Measurements from ENCODE around the gene R3HCC1L. TPM values are rescaled to one million over a fixed set of nuclear protein-coding genes. Genes with fewer than 3 reads are reported as not detected.

Gene R3HCC1L
- total and polyA plus RNA-seq, 9 of the 15 experiments (the other 6 are each of a cell fraction or from before 2014, with no cell fraction given) = 9.1 to 17.8 (median 12.6) TPM

DNA sequence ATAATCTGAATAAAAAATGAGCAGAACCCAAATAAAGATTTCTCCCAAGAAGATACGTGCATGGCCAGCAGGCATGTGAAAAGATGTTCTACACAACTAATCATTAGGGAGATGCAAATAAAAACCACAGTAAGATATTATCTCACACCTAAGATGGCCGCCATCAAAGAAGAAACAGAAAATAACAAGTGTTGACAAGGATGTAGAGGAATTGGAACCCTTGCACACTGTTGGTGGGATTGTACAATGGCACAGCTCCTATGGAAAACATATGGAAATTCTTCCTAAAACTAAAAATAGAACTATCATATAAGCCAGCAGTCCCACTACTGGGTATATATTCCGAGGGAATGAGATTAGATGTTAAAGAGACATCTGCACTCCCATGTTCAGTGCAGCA lies 60.2 kb downstream of the R3HCC1L start (continued):
- TF ChIP-seq, protein P1, sequence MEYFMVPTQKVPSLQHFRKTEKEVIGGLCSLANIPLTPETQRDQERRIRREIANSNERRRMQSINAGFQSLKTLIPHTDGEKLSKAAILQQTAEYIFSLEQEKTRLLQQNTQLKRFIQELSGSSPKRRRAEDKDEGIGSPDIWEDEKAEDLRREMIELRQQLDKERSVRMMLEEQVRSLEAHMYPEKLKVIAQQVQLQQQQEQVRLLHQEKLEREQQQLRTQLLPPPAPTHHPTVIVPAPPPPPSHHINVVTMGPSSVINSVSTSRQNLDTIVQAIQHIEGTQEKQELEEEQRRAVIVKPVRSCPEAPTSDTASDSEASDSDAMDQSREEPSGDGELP (CRISPR knock-in tag; IDR thresholded peaks at IDR 0.05; ENCODE audit: borderline replicate concordance) = no peak
- TF ChIP-seq, protein P2, sequence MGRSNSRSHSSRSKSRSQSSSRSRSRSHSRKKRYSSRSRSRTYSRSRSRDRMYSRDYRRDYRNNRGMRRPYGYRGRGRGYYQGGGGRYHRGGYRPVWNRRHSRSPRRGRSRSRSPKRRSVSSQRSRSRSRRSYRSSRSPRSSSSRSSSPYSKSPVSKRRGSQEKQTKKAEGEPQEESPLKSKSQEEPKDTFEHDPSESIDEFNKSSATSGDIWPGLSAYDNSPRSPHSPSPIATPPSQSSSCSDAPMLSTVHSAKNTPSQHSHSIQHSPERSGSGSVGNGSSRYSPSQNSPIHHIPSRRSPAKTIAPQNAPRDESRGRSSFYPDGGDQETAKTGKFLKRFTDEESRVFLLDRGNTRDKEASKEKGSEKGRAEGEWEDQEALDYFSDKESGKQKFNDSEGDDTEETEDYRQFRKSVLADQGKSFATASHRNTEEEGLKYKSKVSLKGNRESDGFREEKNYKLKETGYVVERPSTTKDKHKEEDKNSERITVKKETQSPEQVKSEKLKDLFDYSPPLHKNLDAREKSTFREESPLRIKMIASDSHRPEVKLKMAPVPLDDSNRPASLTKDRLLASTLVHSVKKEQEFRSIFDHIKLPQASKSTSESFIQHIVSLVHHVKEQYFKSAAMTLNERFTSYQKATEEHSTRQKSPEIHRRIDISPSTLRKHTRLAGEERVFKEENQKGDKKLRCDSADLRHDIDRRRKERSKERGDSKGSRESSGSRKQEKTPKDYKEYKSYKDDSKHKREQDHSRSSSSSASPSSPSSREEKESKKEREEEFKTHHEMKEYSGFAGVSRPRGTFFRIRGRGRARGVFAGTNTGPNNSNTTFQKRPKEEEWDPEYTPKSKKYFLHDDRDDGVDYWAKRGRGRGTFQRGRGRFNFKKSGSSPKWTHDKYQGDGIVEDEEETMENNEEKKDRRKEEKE (IDR thresholded peaks at IDR 0.05; ENCODE audit: borderline replicate concordance in 1 of 2, control insufficient read depth in 1 of 2, low read depth in 2 of 2, low read length in 1 of 2) = no peak
- TF ChIP-seq, protein P3, sequence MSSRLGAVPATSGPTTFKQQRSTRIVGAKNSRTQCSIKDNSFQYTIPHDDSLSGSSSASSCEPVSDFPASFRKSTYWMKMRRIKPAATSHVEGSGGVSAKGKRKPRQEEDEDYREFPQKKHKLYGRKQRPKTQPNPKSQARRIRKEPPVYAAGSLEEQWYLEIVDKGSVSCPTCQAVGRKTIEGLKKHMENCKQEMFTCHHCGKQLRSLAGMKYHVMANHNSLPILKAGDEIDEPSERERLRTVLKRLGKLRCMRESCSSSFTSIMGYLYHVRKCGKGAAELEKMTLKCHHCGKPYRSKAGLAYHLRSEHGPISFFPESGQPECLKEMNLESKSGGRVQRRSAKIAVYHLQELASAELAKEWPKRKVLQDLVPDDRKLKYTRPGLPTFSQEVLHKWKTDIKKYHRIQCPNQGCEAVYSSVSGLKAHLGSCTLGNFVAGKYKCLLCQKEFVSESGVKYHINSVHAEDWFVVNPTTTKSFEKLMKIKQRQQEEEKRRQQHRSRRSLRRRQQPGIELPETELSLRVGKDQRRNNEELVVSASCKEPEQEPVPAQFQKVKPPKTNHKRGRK (tag; IDR thresholded peaks at IDR 0.05) = no peak
- TF ChIP-seq, protein P4, sequence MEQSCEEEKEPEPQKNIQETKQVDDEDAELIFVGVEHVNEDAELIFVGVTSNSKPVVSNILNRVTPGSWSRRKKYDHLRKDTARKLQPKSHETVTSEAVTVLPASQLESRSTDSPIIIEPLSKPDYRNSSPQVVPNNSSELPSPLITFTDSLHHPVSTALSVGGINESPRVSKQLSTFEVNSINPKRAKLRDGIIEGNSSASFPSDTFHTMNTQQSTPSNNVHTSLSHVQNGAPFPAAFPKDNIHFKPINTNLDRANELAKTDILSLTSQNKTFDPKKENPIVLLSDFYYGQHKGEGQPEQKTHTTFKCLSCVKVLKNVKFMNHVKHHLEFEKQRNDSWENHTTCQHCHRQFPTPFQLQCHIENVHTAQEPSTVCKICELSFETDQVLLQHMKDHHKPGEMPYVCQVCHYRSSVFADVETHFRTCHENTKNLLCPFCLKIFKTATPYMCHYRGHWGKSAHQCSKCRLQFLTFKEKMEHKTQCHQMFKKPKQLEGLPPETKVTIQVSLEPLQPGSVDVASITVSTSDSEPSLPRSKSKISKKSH (CRISPR knock-in tag; IDR thresholded peaks at IDR 0.05) = no peak
- TF ChIP-seq ZNF75A (CRISPR knock-in tag; IDR thresholded peaks at IDR 0.05) (no peak), SRSF3 (IDR thresholded peaks at IDR 0.05; ENCODE audit: insufficient read depth, low read length) (no peak), LCOR (CRISPR knock-in tag; IDR thresholded peaks at IDR 0.05) (no peak)
- TF ChIP-seq, protein P5, sequence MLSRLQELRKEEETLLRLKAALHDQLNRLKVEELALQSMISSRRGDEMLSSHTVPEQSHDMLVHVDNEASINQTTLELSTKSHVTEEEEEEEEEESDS (CRISPR knock-in tag; IDR thresholded peaks at IDR 0.05) = no peak
- TF ChIP-seq, protein P6, sequence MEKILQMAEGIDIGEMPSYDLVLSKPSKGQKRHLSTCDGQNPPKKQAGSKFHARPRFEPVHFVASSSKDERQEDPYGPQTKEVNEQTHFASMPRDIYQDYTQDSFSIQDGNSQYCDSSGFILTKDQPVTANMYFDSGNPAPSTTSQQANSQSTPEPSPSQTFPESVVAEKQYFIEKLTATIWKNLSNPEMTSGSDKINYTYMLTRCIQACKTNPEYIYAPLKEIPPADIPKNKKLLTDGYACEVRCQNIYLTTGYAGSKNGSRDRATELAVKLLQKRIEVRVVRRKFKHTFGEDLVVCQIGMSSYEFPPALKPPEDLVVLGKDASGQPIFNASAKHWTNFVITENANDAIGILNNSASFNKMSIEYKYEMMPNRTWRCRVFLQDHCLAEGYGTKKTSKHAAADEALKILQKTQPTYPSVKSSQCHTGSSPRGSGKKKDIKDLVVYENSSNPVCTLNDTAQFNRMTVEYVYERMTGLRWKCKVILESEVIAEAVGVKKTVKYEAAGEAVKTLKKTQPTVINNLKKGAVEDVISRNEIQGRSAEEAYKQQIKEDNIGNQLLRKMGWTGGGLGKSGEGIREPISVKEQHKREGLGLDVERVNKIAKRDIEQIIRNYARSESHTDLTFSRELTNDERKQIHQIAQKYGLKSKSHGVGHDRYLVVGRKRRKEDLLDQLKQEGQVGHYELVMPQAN (IDR thresholded peaks at IDR 0.05; ENCODE audit: borderline replicate concordance) = no peak
